Stimulated activated naive CD8-positive, alpha-beta T cell treated with anti-CD3 and anti-CD28 coated beads, Interleukin-15, amount 100 ng/mL, for 72 hours (primary cell): Measurements from ENCODE around the gene SHOC1.

Experiments used
- ATAC-seq: fragments of 150-1000 bp; cut with Tn5 transposase; 2 replicates; pipeline ENCODE4 v1.10.0; 2021; ENCODE audit warnings: mild to moderate bottlenecking, moderate library complexity
- DNase-seq, 2 donors: peaks; one replicate each; pipeline ENCODE4 v3.0.0; 2021 to 2022
- H3K27ac Mint-ChIP-seq, 2 donors: one replicate each; pipeline ENCODE4 v1.8.0; 2022; ENCODE audit warnings: mild to moderate bottlenecking in 2 of 2, mixed read lengths in 2 of 2, moderate library complexity in 2 of 2
- H3K27me3 Mint-ChIP-seq: one replicate; pipeline ENCODE4 v1.8.0; 2022; ENCODE audit warnings: mixed read lengths
- H3K4me1 Mint-ChIP-seq: one replicate; pipeline ENCODE4 v1.8.0; 2022; ENCODE audit warnings: mild to moderate bottlenecking, mixed read lengths
- H3K4me3 Mint-ChIP-seq, 2 donors: one replicate each; pipeline ENCODE4 v1.8.0; 2022; ENCODE audit warnings: mild to moderate bottlenecking in 2 of 2, mixed read lengths in 2 of 2, moderate library complexity in 1 of 2
- H3K9me3 Mint-ChIP-seq, 2 donors: one replicate each; pipeline ENCODE4 v1.8.0; 2022; ENCODE audit warnings: mixed read lengths in 2 of 2

SHOC1 gene

DNA sequence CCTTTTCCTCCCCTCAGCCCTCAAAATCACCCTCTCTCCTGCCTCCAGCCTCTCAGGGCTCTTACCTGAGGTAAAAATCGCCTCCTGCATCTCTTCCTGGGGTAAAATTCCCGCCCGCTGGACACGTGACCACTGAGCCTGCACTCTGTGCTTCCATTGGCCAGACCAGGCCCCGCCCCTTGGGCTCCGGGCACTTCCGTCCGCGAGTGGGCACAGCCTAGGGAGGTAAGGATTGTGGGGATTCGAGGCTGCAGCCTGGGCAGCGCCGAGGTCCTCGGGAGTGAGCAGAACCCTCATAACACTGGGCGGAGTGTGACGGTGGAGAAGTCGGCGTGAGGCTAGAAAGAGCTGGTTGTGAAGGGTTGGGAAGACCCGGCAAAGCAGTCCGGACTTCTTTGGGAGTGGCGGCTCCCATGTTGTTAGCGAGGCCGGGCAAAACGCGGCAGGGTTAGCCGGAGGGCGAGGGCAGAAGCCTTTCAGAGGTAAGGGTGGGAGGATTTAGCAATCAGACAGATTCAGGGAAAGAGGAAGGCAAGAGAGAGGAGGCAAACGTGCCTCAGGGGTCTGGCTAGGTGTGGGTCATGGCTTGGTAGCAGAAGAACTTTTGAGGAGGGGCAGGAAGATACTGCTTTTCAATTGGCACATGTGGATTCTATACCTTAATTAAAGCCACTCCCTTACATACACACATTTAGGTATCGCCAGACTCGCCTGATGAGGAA lies at the start of gene SHOC1:
Gene SHOC1, minus strand, starts transcription at position 103 of the 722 bp plus-strand sequence. CDS start 3,519 bp downstream, outside the sequence.
- H3K4me1 Mint-ChIP-seq = no peaks in the 10 kb centered on the region
- H3K27ac Mint-ChIP-seq = no peak within 1 kb of the TSS
- no peaks in the 10 kb centered on the region for H3K27me3 Mint-ChIP-seq
- no peaks in the 10 kb centered on the region for H3K9me3 Mint-ChIP-seq
- DNase-seq (no peak), ATAC-seq (no peak)
- no peak within 1 kb of the TSS for H3K4me3 Mint-ChIP-seq

DNA sequence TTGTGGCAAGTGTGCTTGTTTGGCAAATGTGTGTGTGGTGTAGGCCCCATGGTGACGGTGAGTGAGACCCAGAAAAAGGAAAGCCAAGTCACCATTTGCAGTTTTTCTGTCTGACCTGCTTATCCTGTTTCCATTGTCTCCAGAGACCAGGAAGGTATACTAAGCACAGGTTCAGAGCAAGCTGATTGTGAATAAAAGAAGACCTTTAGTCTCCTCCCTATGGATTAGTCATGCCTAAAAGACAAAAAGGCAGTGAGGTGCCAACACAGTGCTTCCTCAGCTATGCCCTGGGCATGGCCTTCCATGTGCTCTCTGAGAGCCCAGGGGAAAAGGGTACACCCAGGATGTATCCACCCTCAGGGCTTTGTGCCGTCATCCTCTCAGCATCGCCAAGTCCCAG lies 49.2 kb upstream of the SHOC1 start:
- no peaks in the 10 kb centered on the region for H3K9me3 Mint-ChIP-seq
- H3K4me1 Mint-ChIP-seq = no peaks in the 10 kb centered on the region
- DNase-seq (no peak), ATAC-seq (no peak)
- no peak overlapping the region for H3K27ac Mint-ChIP-seq
- H3K27me3 Mint-ChIP-seq = no peaks in the 10 kb centered on the region
- H3K4me3 Mint-ChIP-seq = no peak overlapping the region

DNA sequence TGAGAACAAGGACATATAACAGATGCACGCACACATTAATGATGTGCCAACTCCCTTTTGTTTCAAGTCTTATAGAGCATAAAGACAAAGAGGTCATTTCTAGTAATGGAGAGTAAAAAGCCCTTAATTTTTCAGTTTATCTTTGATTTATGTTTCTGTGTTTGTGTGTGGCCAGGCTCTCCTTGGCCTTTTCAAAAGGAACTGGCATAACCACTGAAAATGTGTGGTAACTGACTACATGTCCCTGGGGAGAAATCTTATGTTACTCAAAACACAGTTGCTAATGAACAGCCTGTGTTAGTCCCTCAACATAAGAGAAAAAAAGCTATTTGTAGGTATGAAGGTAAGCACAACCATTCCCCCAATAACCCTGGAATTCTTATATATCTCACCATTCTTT lies 47.6 kb upstream of the SHOC1 start:
- Mint-ChIP-seq H3K4me3 (no peak overlapping the region), H3K4me1 (no peaks in the 10 kb centered on the region), H3K27me3 (no peaks in the 10 kb centered on the region), H3K27ac (no peak overlapping the region), H3K9me3 (no peaks in the 10 kb centered on the region)
- DNase-seq (no peak), ATAC-seq (no peak)

DNA sequence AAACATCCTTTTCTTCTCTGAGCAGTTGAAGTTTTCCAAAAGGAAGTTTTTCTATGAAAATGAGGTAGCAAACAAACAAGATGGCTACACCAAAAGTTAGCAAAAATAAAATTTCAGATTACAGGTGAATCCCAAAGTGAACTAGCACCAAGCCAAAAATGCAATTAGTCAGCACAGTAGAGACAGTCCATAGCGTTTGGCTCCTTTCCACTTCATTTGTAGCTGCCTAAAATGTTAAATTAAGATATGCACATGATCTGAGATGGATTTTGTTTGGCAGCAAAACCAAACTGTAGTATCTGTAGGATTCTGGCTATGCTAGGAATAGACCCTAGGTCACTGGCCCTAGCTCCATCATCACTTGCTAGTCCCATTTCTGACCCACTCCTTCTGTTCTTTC lies 45.7 kb upstream of the SHOC1 start:
- Mint-ChIP-seq H3K27ac (no peak overlapping the region), H3K4me1 (no peaks in the 10 kb centered on the region), H3K27me3 (no peaks in the 10 kb centered on the region), H3K4me3 (no peak overlapping the region), H3K9me3 (no peaks in the 10 kb centered on the region)
- no peak for ATAC-seq
- no peak for DNase-seq

DNA sequence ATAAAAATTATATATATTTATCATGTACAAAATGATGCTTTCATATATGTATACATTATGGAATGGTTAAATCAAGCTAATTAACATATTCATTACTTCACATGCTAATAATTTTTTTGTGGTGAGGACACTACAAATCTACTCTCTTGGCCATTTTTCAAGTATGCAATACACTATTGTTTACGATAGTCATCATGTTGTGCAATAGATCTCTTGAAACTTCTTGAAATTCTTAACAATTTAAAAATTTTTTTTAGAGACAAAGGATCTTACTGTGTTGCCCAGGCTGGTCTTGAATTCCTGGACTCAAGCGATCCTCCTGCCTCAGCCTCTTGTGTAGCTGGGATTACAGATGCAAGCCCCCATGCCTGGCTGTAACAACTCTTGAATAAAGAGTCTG lies 45.2 kb upstream of the SHOC1 start:
- Mint-ChIP-seq H3K4me1 (no peaks in the 10 kb centered on the region), H3K4me3 (no peak overlapping the region), H3K9me3 (peaks cover 0 to 3% of the 10 kb centered on the region in 2 donors), H3K27ac (no peak overlapping the region), H3K27me3 (no peaks in the 10 kb centered on the region)
- DNase-seq = no peak
- ATAC-seq = no peak

DNA sequence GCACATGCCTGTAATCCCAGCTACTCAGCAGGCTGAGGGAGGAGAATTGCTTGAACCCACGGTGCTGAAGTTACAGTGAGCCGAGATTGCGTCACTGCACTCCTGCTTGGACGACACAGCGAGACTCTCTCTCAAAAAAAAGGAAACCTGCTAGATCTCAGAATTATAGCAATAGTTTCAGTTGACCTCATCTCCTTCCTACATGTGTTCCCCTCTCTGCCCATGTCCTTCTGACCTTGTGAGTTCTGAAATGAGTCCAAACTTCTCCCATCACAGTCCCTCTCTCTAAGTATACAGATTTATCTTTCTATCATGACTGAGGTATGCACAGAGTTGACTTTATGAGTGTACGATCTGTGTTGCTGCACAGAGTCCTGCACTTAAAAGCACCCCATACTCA lies 44.6 kb upstream of the SHOC1 start:
- ATAC-seq (no peak), DNase-seq (no peak)
- no peak overlapping the region for H3K4me3 Mint-ChIP-seq
- H3K27ac Mint-ChIP-seq = no peak overlapping the region
- no peaks in the 10 kb centered on the region for H3K4me1 Mint-ChIP-seq
- H3K9me3 Mint-ChIP-seq = peaks cover 0 to 6% of the 10 kb centered on the region in 2 donors
- H3K27me3 Mint-ChIP-seq = no peaks in the 10 kb centered on the region

DNA sequence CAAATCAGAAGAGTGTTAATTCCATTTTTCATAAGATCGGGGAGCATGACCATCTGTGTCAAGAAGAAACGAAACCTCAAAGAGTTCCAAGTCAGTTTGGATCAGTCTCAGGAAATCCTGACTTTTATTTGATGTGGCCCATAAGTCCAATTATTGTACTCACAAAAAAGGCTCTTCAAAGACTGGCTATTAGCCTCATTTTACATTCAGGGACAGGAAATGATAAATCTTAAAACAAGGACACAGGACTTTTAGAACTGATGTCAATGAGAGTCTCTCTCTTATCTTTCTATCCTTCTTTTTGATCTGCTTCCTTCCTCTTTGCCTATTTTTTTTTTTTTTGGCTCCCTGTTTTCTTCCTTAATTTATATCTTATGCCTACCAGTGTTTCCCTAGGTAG lies 43.7 kb upstream of the SHOC1 start:
- ATAC-seq (no peak), DNase-seq (no peak)
- Mint-ChIP-seq H3K4me3 (no peak overlapping the region), H3K27me3 (no peaks in the 10 kb centered on the region), H3K9me3 (peaks cover 0 to 6% of the 10 kb centered on the region in 2 donors), H3K4me1 (no peaks in the 10 kb centered on the region), H3K27ac (no peak overlapping the region)

DNA sequence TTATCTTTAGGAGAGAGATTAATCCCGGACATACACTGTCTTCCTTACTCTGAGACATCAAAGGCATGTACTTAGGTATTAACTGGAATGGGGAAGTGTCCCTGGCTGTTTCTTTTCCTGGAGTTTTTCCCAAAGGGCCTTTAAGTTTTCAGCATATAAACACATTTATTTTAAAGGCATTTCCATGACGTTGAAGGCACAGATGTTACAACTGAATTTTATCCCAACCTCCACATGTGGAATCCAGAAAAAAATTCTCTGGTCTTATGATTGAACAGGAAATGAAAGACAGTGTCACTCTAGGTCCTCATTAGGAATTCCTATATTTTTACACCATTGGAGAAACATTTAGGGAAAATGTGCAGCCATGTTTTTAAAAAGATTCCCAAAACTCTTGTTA lies 41.6 kb upstream of the SHOC1 start:
- Mint-ChIP-seq H3K27me3 (no peaks in the 10 kb centered on the region), H3K4me3 (no peak overlapping the region), H3K9me3 (peaks cover 0 to 6% of the 10 kb centered on the region in 2 donors), H3K4me1 (no peaks in the 10 kb centered on the region), H3K27ac (no peak overlapping the region)
- ATAC-seq = no peak
- no peak for DNase-seq

DNA sequence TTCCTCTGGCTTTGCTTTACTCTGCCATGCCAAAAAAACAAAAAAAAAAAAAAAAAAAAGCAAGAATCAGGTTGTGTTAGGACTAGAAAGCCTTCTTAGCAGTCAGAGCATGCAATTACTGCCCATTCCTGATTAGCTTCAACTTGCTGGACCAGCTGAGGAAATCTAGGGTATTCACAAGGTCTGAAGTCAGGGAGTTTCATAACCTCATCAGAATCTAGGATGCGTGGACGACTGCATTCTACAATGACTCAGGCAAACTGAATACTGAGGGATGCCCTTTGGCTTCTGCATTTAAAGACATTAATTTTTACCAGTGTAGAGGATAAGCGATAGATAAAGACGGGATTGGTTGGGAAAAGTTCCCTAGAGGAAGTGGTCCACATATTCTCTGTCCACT lies 39.2 kb upstream of the SHOC1 start:
- Mint-ChIP-seq H3K27ac (peak overlapping the region in 1 of 2 donors; percentile 64), H3K9me3 (peaks cover 0 to 6% of the 10 kb centered on the region in 2 donors), H3K4me1 (no peaks in the 10 kb centered on the region), H3K4me3 (no peak overlapping the region), H3K27me3 (no peaks in the 10 kb centered on the region)
- ATAC-seq (no peak), DNase-seq (no peak)

DNA sequence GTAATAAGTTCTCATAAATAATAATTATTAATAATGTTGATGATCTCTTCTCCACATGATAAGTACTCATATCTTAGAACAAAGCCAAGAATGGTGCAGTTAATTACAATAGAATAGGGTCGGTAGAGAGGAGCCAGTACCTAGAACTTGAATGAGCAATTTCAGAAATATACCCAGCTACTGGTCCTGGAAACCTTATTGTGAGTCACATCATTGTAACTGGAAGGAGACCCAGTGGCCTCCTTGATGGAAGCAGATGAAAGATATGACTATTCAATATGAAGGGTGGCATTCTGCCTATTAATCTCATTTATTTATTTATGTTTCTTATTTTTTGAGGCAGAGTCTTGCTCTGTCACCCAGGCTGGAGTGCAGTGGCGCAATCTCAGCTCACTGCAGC lies 37.7 kb upstream of the SHOC1 start:
- H3K27me3 Mint-ChIP-seq = no peaks in the 10 kb centered on the region
- H3K4me3 Mint-ChIP-seq = no peak overlapping the region
- no peak for ATAC-seq
- peaks cover 0 to 6% of the 10 kb centered on the region in 2 donors for H3K9me3 Mint-ChIP-seq
- H3K27ac Mint-ChIP-seq = no peak overlapping the region
- DNase-seq = no peak
- no peaks in the 10 kb centered on the region for H3K4me1 Mint-ChIP-seq

DNA sequence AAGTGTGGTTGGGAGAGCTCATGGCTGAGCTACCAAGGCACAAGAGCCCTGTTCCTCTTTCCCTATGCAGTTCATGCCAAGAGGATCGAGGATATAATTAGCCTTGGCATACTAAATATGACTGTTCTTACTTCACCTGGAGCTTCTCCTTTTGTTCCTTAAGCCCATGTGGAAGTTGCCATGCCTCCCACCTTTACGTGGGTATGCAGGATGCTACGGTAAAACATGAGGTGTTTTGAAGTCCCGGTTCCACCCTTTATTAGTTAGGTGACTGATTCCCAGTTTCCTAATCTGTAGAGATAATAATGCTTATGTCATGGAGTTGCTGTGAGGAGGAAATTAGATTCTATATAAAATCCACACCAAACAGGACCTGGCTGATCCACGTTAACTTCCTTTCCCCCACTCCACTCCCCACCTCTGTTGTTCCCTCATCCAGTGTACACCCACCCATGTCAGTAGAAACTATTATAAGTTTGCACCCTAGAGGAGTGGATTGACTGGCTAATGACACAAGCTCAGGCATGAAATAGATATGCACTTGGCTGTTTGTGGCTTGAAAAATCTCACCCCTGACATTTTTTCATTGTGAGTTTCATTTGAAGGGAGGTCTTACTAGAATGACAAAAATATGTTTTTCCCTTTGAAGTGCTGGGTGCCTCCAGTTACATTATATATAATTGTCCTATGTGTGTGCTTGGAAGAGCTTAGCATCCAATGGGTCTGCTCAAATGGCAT lies 36.8 kb upstream of the SHOC1 start:
- DNase-seq = no peak

DNA sequence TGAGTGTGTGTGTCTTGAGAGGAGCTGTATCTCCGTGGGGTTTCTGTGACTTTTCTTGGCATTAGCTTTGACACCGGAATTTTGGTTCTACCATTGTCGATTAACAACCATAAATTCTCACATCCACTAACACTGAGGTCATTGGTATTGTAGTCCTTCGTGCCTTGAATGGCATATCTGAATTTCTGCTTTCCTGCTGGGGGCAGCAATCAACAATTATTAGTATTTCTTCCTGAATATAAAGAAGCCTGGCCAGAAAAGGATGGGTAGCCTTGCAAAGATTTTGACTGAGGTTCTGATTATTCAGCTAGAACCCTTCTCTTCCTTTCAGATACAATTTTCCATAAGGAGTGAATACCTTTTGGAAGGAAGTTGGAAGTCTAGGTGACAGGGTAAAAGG lies 33.5 kb upstream of the SHOC1 start:
- no peaks in the 10 kb centered on the region for H3K4me1 Mint-ChIP-seq
- no peak overlapping the region for H3K27ac Mint-ChIP-seq
- no peak for ATAC-seq
- H3K4me3 Mint-ChIP-seq = no peak overlapping the region
- no peaks in the 10 kb centered on the region for H3K27me3 Mint-ChIP-seq
- DNase-seq = no peak
- H3K9me3 Mint-ChIP-seq = no peaks in the 10 kb centered on the region

More for the DNA sequence above, 36.8 kb upstream of the SHOC1 start:
- ATAC-seq = no peak
- Mint-ChIP-seq H3K4me1 (no peaks in the 10 kb centered on the region), H3K27ac (no peak overlapping the region), H3K4me3 (no peak overlapping the region), H3K9me3 (peaks cover 0 to 6% of the 10 kb centered on the region in 2 donors), H3K27me3 (no peaks in the 10 kb centered on the region)

DNA sequence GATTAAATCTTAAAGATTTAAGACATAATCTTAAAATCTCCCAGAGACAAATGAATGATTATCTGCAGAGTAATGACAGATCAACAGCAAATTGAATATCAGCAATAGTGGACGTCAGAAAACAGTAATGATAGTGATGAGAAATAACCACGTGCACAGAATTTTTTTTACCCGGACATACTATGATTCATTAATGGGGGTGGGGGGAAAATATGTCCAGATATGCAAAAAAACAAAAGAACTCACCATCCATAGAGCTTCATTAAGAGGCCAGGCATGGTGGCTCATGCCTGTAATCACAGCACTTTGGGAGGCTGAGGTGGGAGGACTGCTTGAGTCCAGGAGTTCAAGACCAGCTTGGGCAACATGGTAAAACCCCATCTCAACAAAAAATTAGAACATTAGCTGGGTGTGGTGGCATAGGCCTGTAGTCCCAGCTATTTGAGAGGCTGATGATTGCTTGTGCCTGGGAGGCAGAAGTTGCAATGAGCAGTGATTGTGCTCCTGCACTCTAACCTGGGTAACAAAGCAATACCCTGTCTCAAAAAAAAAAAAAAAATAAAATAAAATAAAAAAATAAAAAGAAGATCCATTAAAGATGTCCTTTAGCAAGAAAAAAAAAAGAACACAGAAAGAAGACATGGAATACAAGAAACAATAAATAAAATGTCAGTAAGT lies 30.9 kb upstream of the SHOC1 start:
- DNase-seq = no peak
- H3K27ac Mint-ChIP-seq = no peak overlapping the region
- no peaks in the 10 kb centered on the region for H3K27me3 Mint-ChIP-seq
- H3K9me3 Mint-ChIP-seq = no peaks in the 10 kb centered on the region
- no peak for ATAC-seq
- H3K4me3 Mint-ChIP-seq = no peak overlapping the region
- no peaks in the 10 kb centered on the region for H3K4me1 Mint-ChIP-seq

DNA sequence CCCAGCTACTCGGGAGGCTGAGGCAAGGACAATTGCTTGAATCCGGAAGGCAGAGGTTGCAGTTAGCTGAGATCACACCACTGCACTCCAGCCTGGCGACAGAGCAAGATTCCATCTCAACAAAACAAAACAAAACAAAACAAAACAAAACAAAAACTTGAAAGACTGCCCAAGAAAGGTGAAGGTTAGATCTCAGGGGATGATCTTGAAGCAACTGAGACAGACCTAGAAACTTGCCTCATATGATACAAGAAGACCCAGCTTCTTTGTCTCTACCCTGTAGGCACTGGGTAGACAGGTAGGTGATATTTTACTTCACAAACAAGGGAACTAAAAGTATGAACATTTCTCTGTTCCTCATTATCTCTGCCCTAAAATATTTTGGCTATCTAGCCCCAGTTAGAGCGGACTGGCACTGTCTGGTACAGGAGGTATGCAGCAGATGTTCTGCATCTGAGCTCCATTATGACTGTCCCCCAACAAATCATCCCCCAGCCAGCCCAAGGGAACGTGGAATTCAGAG lies 26.3 kb upstream of the SHOC1 start:
- H3K27ac Mint-ChIP-seq = no peak overlapping the region
- no peak for DNase-seq

DNA sequence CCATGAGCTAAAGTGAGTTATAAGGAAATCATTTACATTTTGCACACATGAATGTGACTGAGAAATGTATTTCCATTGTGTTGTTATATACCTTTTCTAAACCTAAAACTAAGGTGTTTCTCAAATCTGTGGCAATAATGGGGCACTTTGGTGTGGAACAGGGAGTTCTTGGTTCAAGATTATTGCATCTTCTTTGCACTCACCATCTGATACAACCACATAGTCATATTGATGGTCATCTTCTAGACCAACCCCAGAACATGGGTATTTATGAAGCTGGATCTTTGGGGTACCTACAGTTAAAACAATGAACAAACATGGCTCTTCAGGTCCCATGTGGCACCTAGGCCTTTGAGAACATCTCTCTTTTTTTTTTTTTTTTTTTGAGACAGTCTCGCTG lies 24.6 kb upstream of the SHOC1 start:
- Mint-ChIP-seq H3K4me3 (no peak overlapping the region), H3K9me3 (no peaks in the 10 kb centered on the region), H3K27me3 (peaks cover 9% of the 10 kb centered on the region), H3K27ac (no peak overlapping the region), H3K4me1 (no peaks in the 10 kb centered on the region)
- no peak for ATAC-seq
- no peak for DNase-seq

More for the DNA sequence above, 26.3 kb upstream of the SHOC1 start:
- Mint-ChIP-seq H3K9me3 (no peaks in the 10 kb centered on the region), H3K27me3 (peaks cover 9% of the 10 kb centered on the region), H3K4me3 (no peak overlapping the region), H3K4me1 (no peaks in the 10 kb centered on the region)
- no peak for ATAC-seq
